ENCODE measurements around the gene ZBED6.

GRCh38 chr1:203840208-203840808 is 44.9 kb downstream of the ZBED6 start:
- TF ChIP-seq POLR2AphosphoS5 (IDR thresholded peaks at IDR 0.05; ENCODE audit: low read depth, low read length) (no peak), POLR2A (IDR thresholded peaks at IDR 0.05; ENCODE audit: low read depth, low read length) (no peak)
